Gastrocnemius medialis (tissue), 4 donors: Measurements from ENCODE around the gene C2orf81. TPM values are rescaled to one million over a fixed set of nuclear protein-coding genes. Genes with fewer than 3 reads are reported as not detected.
"Not testable (repeated sequence)": the region's sequence is repeated elsewhere in the genome, so short reads cannot be mapped to it uniquely, and the experiment has no call there.

Experiments used
- ATAC-seq, 2 donors: fragments of 150-250 bp; one replicate each; pipeline ENCODE4 v1.9.1; 2016
- DNase-seq, 2 donors: peaks; one replicate each; pipeline ENCODE4 v3.0.0-alpha.2; 2019
- H3K27ac ChIP-seq, 4 donors: fragments of 200-600 bp; sonication (generic); 1 replicate in 1 of 4; 2 replicates in 3 of 4; pipeline ENCODE4 v1.5.1; 2016 to 2018; ENCODE audit warnings: mild to moderate bottlenecking in 2 of 4, moderate library complexity in 1 of 4
- H3K27me3 ChIP-seq, 3 donors: fragments of 200-600 bp; sonication (generic) in 2 of 3; 1 replicate in 1 of 3; 2 replicates in 2 of 3; pipeline versions ENCODE4 v1.5.1 to v1.6.0; 2016 to 2019; ENCODE audit warnings: mild to moderate bottlenecking in 1 of 3, moderate library complexity in 1 of 3
- H3K36me3 ChIP-seq, 2 donors: fragments of 200-600 bp; sonication (generic) in 1 of 2; one replicate each; pipeline ENCODE4 v1.5.1; 2017 to 2018
- H3K4me1 ChIP-seq, 2 donors: fragments of 200-600 bp; sonication (generic) in 1 of 2; one replicate each; pipeline ENCODE4 v1.5.1; 2016 to 2017; ENCODE audit warnings: mild to moderate bottlenecking in 2 of 2
- H3K4me3 ChIP-seq, 4 donors: fragments of 200-600 bp; sonication (generic) in 3 of 4; 1 replicate in 1 of 4; 2 replicates in 3 of 4; pipeline ENCODE4 v1.5.1; 2016 to 2019; ENCODE audit warnings: mild to moderate bottlenecking in 2 of 4
- H3K9me3 ChIP-seq, 3 donors: fragments of 200-600 bp; sonication (generic) in 2 of 3; 1 replicate in 1 of 3; 2 replicates in 2 of 3; pipeline ENCODE4 v1.5.1; 2016 to 2019
- CTCF ChIP-seq, 5 experiments: fragments of 450-650 bp in 3 of 5; fragments of 200-600 bp in 2 of 5; sonication (generic) in 2 of 5; IDR thresholded peaks in 4 of 5; conservative IDR thresholded peaks in 1 of 5; 1 replicate in 4 of 5; 2 replicates in 1 of 5; pipeline ENCODE4 v1.5.1; 2016 to 2019; ENCODE audit warnings: antibody characterized with exemption in 5 of 5, mild to moderate bottlenecking in 3 of 5, moderate library complexity in 3 of 5
- POLR2A ChIP-seq, 2 donors: fragments of 450-650 bp; IDR thresholded peaks; one replicate each; pipeline ENCODE4 v1.6.1; 2017; ENCODE audit warnings: antibody characterized with exemption in 2 of 2, mild to moderate bottlenecking in 2 of 2, moderate library complexity in 2 of 2
- in situ Hi-C, 4 donors: fragments of 200-750 bp; cut with MboI; loops; one replicate each; pipeline versions ENCODE4 v1.15.0 to v1.8.0; 2017; ENCODE audit warnings: low sequenced_read_pairs in 4 of 4
- intact Hi-C: fragments of 100-400 bp; cut with DNase I; formaldehyde crosslinking; loops from one replicate; pipeline ENCODE4 v1.15.1; 2023; ENCODE audit warnings: low total_unique reads
- total RNA-seq, 4 donors: library from RNA; depleted of rRNA; stranded (reverse); fragments of >200 nt; gene quantifications; one replicate each; pipeline versions ENCODE4 v1.1.0 to v1.2.3, GENCODE V29; 2016

C2orf81 gene
- total RNA-seq, 4 donors from 2014 or later, result 0.24 TPM; not detected in 3

GRCh38 chr2:74448771-74449170 is 27.4 kb upstream of the C2orf81 start:
- in situ Hi-C loops, result no loop called here
- intact Hi-C loops, result no loop called here
- H3K4me1 ChIP-seq, result no peaks in the 10 kb centered on the region
- no peak for DNase-seq
- H3K36me3 ChIP-seq, result no peaks in the 10 kb centered on the region
- H3K27ac ChIP-seq, result no peak overlapping the region
- H3K27me3 ChIP-seq, result peaks cover 0 to 5% (median 0%) of the 10 kb centered on the region in 3 donors
- TF ChIP-seq CTCF (IDR thresholded peaks at IDR 0.05 in 4 of 5, conservative IDR thresholded peaks at IDR 0.05 in 1 of 5), result no peak
- no peak for TF ChIP-seq POLR2A (IDR thresholded peaks at IDR 0.05)
- H3K4me3 ChIP-seq, result no peak overlapping the region
- H3K9me3 ChIP-seq, result no peaks in the 10 kb centered on the region
- ATAC-seq, result no peak

GRCh38 chr2:74447230-74447999 is 26.0 kb upstream of the C2orf81 start:
- Histone ChIP-seq H3K27me3 (peaks cover 2 to 14% (median 3%) of the 10 kb centered on the region in 3 donors), H3K4me1 (no peaks in the 10 kb centered on the region), H3K9me3 (no peaks in the 10 kb centered on the region), H3K4me3 (no peak overlapping the region), H3K36me3 (no peaks in the 10 kb centered on the region), H3K27ac (no peak overlapping the region)
- in situ Hi-C loops, result no loop called here
- no peak for DNase-seq
- ATAC-seq, result no peak
- TF ChIP-seq CTCF (IDR thresholded peaks at IDR 0.05 in 4 of 5, conservative IDR thresholded peaks at IDR 0.05 in 1 of 5) (no peak), POLR2A (IDR thresholded peaks at IDR 0.05) (no peak)
- intact Hi-C loops, result no loop called here

GRCh38 chr2:74444498-74445318 is 23.3 kb upstream of the C2orf81 start:
- intact Hi-C loops, result no loop called here
- Histone ChIP-seq H3K36me3 (no peaks in the 10 kb centered on the region), H3K27me3 (peaks cover 6 to 28% (median 7%) of the 10 kb centered on the region in 3 donors), H3K27ac (no peak overlapping the region), H3K4me1 (peaks cover 4 to 23% of the 10 kb centered on the region in 2 donors), H3K4me3 (no peak overlapping the region), H3K9me3 (no peaks in the 10 kb centered on the region)
- DNase-seq, result no peak
- TF ChIP-seq POLR2A (IDR thresholded peaks at IDR 0.05) (no peak), CTCF (IDR thresholded peaks at IDR 0.05 in 4 of 5, conservative IDR thresholded peaks at IDR 0.05 in 1 of 5) (no peak)
- ATAC-seq, result no peak
- in situ Hi-C loops, result no loop called here

- ATAC-seq, in situ Hi-C loops, H3K36me3 ChIP-seq, H3K27ac ChIP-seq, intact Hi-C loops, H3K9me3 ChIP-seq, DNase-seq: not testable (repeated sequence)
- Histone ChIP-seq H3K4me1 (peaks cover 20 to 30% of the 10 kb centered on the region in 2 donors), H3K4me3 (peak overlapping the region; percentile 55 to 65 (median 58)), H3K27me3 (peaks cover 6 to 32% (median 7%) of the 10 kb centered on the region in 3 donors)
These were observed 21.3 kb upstream of the C2orf81 start for GRCh38 chr2:74442483-74443297.
